NT2/D1 (cell line): ENCODE measurements around the gene GALNT8.

ENCODE experiments used
- DNase-seq: peaks from one replicate; pipeline ENCODE4 v3.0.0-alpha.2; 2011; ENCODE audit warnings: low read depth, low spot score
- H3K27me3 ChIP-seq: 2 replicates; pipeline ENCODE4 v1.6.0; 2011; ENCODE audit warnings: mild to moderate bottlenecking; ENCODE audit not compliant: insufficient read length, insufficient read depth
- H3K36me3 ChIP-seq: 2 replicates; pipeline ENCODE4 v1.6.1; 2011; ENCODE audit warnings: mild to moderate bottlenecking, low read length, mixed read lengths; ENCODE audit not compliant: insufficient read depth, insufficient read length
- H3K4me1 ChIP-seq: 2 replicates; pipeline ENCODE4 v1.5.1; 2011; ENCODE audit not compliant: insufficient read depth, insufficient read length
- H3K4me3 ChIP-seq: 2 replicates; pipeline ENCODE4 v1.5.1; 2011; ENCODE audit warnings: low read depth; ENCODE audit not compliant: insufficient read length
- H3K9ac ChIP-seq: 2 replicates; pipeline ENCODE4 v1.6.0; 2011; ENCODE audit warnings: low read depth; ENCODE audit not compliant: insufficient read length
- H3K9me3 ChIP-seq: 2 replicates; pipeline ENCODE4 v1.5.1; 2011; ENCODE audit warnings: mild to moderate bottlenecking, low read length; ENCODE audit not compliant: insufficient read depth
- SUZ12 ChIP-seq: IDR thresholded peaks from 2 replicates; pipeline ENCODE4 v1.6.1; 2011; ENCODE audit not compliant: insufficient read length, insufficient read depth; ENCODE audit errors: extremely low read depth
- YY1 ChIP-seq: IDR thresholded peaks from 2 replicates; pipeline ENCODE4 v1.6.1; 2011; ENCODE audit not compliant: insufficient read length, insufficient read depth
- ZNF274 ChIP-seq: IDR thresholded peaks from 2 replicates; pipeline ENCODE4 v1.6.1; 2011; ENCODE audit warnings: mild to moderate bottlenecking, low read depth, low read length

The GALNT8 gene

GRCh38 chr12:4812624-4813327 lies 92.6 kb downstream of the GALNT8 start:
- Histone ChIP-seq H3K9ac (no peak overlapping the region), H3K4me3 (no peak overlapping the region), H3K9me3 (no peaks in the 10 kb centered on the region), H3K4me1 (peaks cover 25% of the 10 kb centered on the region), H3K27me3 (peaks cover 33% of the 10 kb centered on the region), H3K36me3 (peaks cover 63% of the 10 kb centered on the region)
- no peak for TF ChIP-seq SUZ12
- DNase-seq = no peak

- Histone ChIP-seq H3K9ac (no peak overlapping the region), H3K36me3 (peaks cover 71% of the 10 kb centered on the region), H3K4me3 (no peak overlapping the region), H3K9me3 (no peaks in the 10 kb centered on the region), H3K4me1 (peaks cover 27% of the 10 kb centered on the region), H3K27me3 (peaks cover 24% of the 10 kb centered on the region)
- no peak for TF ChIP-seq SUZ12
- no peak for DNase-seq
Observed at GRCh38 chr12:4813741-4814140, 93.5 kb downstream of the GALNT8 start.

GRCh38 chr12:4814485-4814884 lies 94.3 kb downstream of the GALNT8 start:
- H3K36me3 ChIP-seq = peaks cover 75% of the 10 kb centered on the region
- H3K9ac ChIP-seq = no peak overlapping the region
- peaks cover 27% of the 10 kb centered on the region for H3K4me1 ChIP-seq
- TF ChIP-seq YY1 = no peak
- peaks cover 16% of the 10 kb centered on the region for H3K27me3 ChIP-seq
- no peak overlapping the region for H3K4me3 ChIP-seq
- no peak for DNase-seq
- H3K9me3 ChIP-seq = no peaks in the 10 kb centered on the region

GRCh38 chr12:4816744-4817525 lies 96.7 kb downstream of the GALNT8 start:
- no peaks in the 10 kb centered on the region for H3K27me3 ChIP-seq
- no peak overlapping the region for H3K4me3 ChIP-seq
- H3K36me3 ChIP-seq = peaks cover 71% of the 10 kb centered on the region
- H3K9me3 ChIP-seq = no peaks in the 10 kb centered on the region
- TF ChIP-seq ZNF274 = no peak
- no peak for TF ChIP-seq YY1
- no peak for TF ChIP-seq SUZ12
- no peak overlapping the region for H3K9ac ChIP-seq
- H3K4me1 ChIP-seq = peaks cover 18% of the 10 kb centered on the region
- DNase-seq = no peak

- H3K4me3 ChIP-seq = no peak overlapping the region
- H3K9ac ChIP-seq = no peak overlapping the region
- TF ChIP-seq YY1 = no peak
- TF ChIP-seq SUZ12 = no peak
- TF ChIP-seq ZNF274 = no peak
- no peaks in the 10 kb centered on the region for H3K27me3 ChIP-seq
- no peak for DNase-seq
- no peaks in the 10 kb centered on the region for H3K9me3 ChIP-seq
- peaks cover 18% of the 10 kb centered on the region for H3K4me1 ChIP-seq
- peaks cover 70% of the 10 kb centered on the region for H3K36me3 ChIP-seq
Observed at GRCh38 chr12:4817880-4818279, 97.7 kb downstream of the GALNT8 start.

GRCh38 chr12:4819654-4820053 lies 99.5 kb downstream of the GALNT8 start:
- H3K4me3 ChIP-seq = no peak overlapping the region
- peaks cover 15% of the 10 kb centered on the region for H3K4me1 ChIP-seq
- no peaks in the 10 kb centered on the region for H3K9me3 ChIP-seq
- no peak overlapping the region for H3K9ac ChIP-seq
- TF ChIP-seq ZNF274 (no peak), YY1 (no peak), SUZ12 (no peak)
- no peak for DNase-seq
- peaks cover 53% of the 10 kb centered on the region for H3K36me3 ChIP-seq
- no peaks in the 10 kb centered on the region for H3K27me3 ChIP-seq

- TF ChIP-seq SUZ12 (no peak), YY1 (no peak), ZNF274 (no peak)
- no peak for DNase-seq
- Histone ChIP-seq H3K4me1 (peaks cover 11% of the 10 kb centered on the region), H3K36me3 (peaks cover 46% of the 10 kb centered on the region), H3K4me3 (no peak overlapping the region), H3K9me3 (no peaks in the 10 kb centered on the region), H3K9ac (no peak overlapping the region), H3K27me3 (no peaks in the 10 kb centered on the region)
Observed at GRCh38 chr12:4820971-4821370, 100.8 kb downstream of the GALNT8 start.
